H9 (cell line): Measurements from ENCODE around the gene SNAI3. TPM values are rescaled to one million over a fixed set of nuclear protein-coding genes. Genes with fewer than 3 reads are reported as not detected.
A peak's percentile ranks its signal among the peaks of the same experiment; 100 is the strongest.

Experiments used
- DNase-seq: peaks from one replicate; pipeline ENCODE4 v3.0.0-alpha.2; 2017
- H2AFZ ChIP-seq: one replicate; pipeline ENCODE4 v1.6.1; 2013; ENCODE audit warnings: mild to moderate bottlenecking, low read length, control low read depth, moderate library complexity
- H2AK5ac ChIP-seq: 2 replicates; pipeline ENCODE4 v1.6.1; 2013; ENCODE audit warnings: low read length, control low read depth, mixed read lengths; ENCODE audit not compliant: insufficient read length
- H2BK120ac ChIP-seq: one replicate; pipeline ENCODE4 v1.6.1; 2013; ENCODE audit warnings: low read depth, mild to moderate bottlenecking, low read length, control low read depth, inconsistent platforms; ENCODE audit not compliant: poor library complexity, severe bottlenecking
- H2BK12ac ChIP-seq: 2 replicates; pipeline ENCODE4 v1.6.1; 2013; ENCODE audit warnings: low read length, control low read depth, mixed read lengths, low read depth; ENCODE audit not compliant: insufficient read length
- H2BK15ac ChIP-seq: 2 replicates; pipeline ENCODE4 v1.6.1; 2013; ENCODE audit warnings: low read depth, low read length, control low read depth
- H2BK20ac ChIP-seq: one replicate; pipeline ENCODE4 v1.6.1; 2013; ENCODE audit warnings: low read depth, mild to moderate bottlenecking, low read length, control low read depth, inconsistent platforms; ENCODE audit not compliant: poor library complexity, severe bottlenecking
- H2BK5ac ChIP-seq: 2 replicates; pipeline ENCODE4 v1.6.1; 2013; ENCODE audit warnings: low read length, control low read depth, mixed read lengths; ENCODE audit not compliant: insufficient read length
- H3K14ac ChIP-seq: 2 replicates; pipeline ENCODE4 v1.6.1; 2013; ENCODE audit warnings: low read length, control low read depth; ENCODE audit not compliant: insufficient read depth
- H3K18ac ChIP-seq: 2 replicates; pipeline ENCODE4 v1.6.1; 2013; ENCODE audit warnings: low read depth, mild to moderate bottlenecking, mixed read lengths, low read length, control low read depth; ENCODE audit not compliant: insufficient read length
- H3K23ac ChIP-seq: 2 replicates; pipeline ENCODE4 v1.6.1; 2013; ENCODE audit warnings: low read length, control low read depth, mixed read lengths, low read depth; ENCODE audit not compliant: insufficient read length
- H3K23me2 ChIP-seq: 2 replicates; pipeline ENCODE4 v1.6.1; 2013; ENCODE audit warnings: low read depth, mild to moderate bottlenecking, mixed read lengths, low read length, control low read depth; ENCODE audit not compliant: insufficient read length, poor library complexity, severe bottlenecking
- H3K27ac ChIP-seq: 2 replicates; pipeline ENCODE4 v1.5.1; 2013; ENCODE audit warnings: low read length, control low read depth, mixed read lengths, low read depth; ENCODE audit not compliant: insufficient read length
- H3K27me3 ChIP-seq: 2 replicates; pipeline ENCODE4 v1.6.1; 2013; ENCODE audit warnings: low read length, control low read depth, inconsistent platforms; ENCODE audit not compliant: insufficient read depth
- H3K4ac ChIP-seq: 2 replicates; pipeline ENCODE4 v1.6.1; 2013; ENCODE audit warnings: low read depth, mild to moderate bottlenecking, control low read depth, inconsistent platforms, low read length, moderate library complexity
- H3K4me1 ChIP-seq: 2 replicates; pipeline ENCODE4 v1.6.1; 2013; ENCODE audit warnings: low read length, control low read depth, inconsistent platforms; ENCODE audit not compliant: insufficient read depth
- H3K4me2 ChIP-seq: 2 replicates; pipeline ENCODE4 v1.6.1; 2013; ENCODE audit warnings: low read length, control low read depth, mixed read lengths; ENCODE audit not compliant: insufficient read length, insufficient read depth
- H3K56ac ChIP-seq: 2 replicates; pipeline ENCODE4 v1.6.1; 2013; ENCODE audit warnings: low read depth, mild to moderate bottlenecking, mixed read lengths, low read length, control low read depth; ENCODE audit not compliant: insufficient read length
- H3K79me1 ChIP-seq: 2 replicates; pipeline ENCODE4 v1.6.1; 2013; ENCODE audit warnings: low read depth, mild to moderate bottlenecking, moderate library complexity, low read length, control low read depth, inconsistent platforms; ENCODE audit not compliant: insufficient read depth, poor library complexity, severe bottlenecking
- H3K79me2 ChIP-seq: 2 replicates; pipeline ENCODE4 v1.6.1; 2013; ENCODE audit warnings: low read length, control low read depth, inconsistent platforms; ENCODE audit not compliant: insufficient read depth
- H3K9ac ChIP-seq: 2 replicates; pipeline ENCODE4 v1.6.1; 2013; ENCODE audit warnings: low read length, control low read depth, mixed read lengths; ENCODE audit not compliant: insufficient read length; ENCODE audit errors: extremely low read depth
- H3K9me3 ChIP-seq: one replicate; pipeline ENCODE4 v1.6.1; 2013; ENCODE audit warnings: low read depth, low read length, inconsistent platforms; ENCODE audit not compliant: control insufficient read depth
- H3T11ph ChIP-seq: one replicate; pipeline ENCODE4 v1.6.1; 2013; ENCODE audit warnings: mild to moderate bottlenecking, low read length, control low read depth, inconsistent platforms
- H4K20me1 ChIP-seq: one replicate; pipeline ENCODE4 v1.6.1; 2013; ENCODE audit not compliant: control insufficient read depth, insufficient read length, insufficient read depth
- H4K5ac ChIP-seq: 2 replicates; pipeline ENCODE4 v1.6.1; 2013; ENCODE audit warnings: low read depth, mild to moderate bottlenecking, mixed read lengths, low read length, control low read depth; ENCODE audit not compliant: insufficient read length
- H4K8ac ChIP-seq: replicated peaks from 2 replicates; pipeline ENCODE4 v1.6.1; 2013; ENCODE audit warnings: low read length, control low read depth, mixed read lengths, low read depth; ENCODE audit not compliant: insufficient read length
- H4K91ac ChIP-seq: 2 replicates; pipeline ENCODE4 v1.6.1; 2013; ENCODE audit warnings: low read depth, mild to moderate bottlenecking, moderate library complexity, mixed read lengths, low read length, control low read depth; ENCODE audit not compliant: insufficient read length
- H3K27ac Mint-ChIP-seq, 3 experiments: 2 replicates in 2 of 3; 3 replicates in 1 of 3; pipeline ENCODE4 v1.8.0; 2020 to 2021; ENCODE audit warnings: mixed read lengths in 3 of 3, mild to moderate bottlenecking in 1 of 3, moderate library complexity in 1 of 3
- H3K27me3 Mint-ChIP-seq: 2 replicates; pipeline ENCODE4 v1.8.0; 2021; ENCODE audit warnings: low read depth, mild to moderate bottlenecking, moderate library complexity, mixed read lengths
- H3K36me3 Mint-ChIP-seq, 3 experiments: 2 replicates in 2 of 3; 3 replicates in 1 of 3; pipeline ENCODE4 v1.8.0; 2020 to 2021; ENCODE audit warnings: low read depth in 3 of 3, mixed read lengths in 3 of 3; ENCODE audit not compliant: insufficient read depth in 1 of 3
- H3K4me1 Mint-ChIP-seq, 2 experiments: 2 replicates each; pipeline ENCODE4 v1.8.0; 2020; ENCODE audit warnings: mixed read lengths in 2 of 2
- H3K4me3 Mint-ChIP-seq, 2 experiments: 2 replicates in 1 of 2; 3 replicates in 1 of 2; pipeline ENCODE4 v1.8.0; 2020 to 2021; ENCODE audit warnings: mild to moderate bottlenecking in 2 of 2, mixed read lengths in 2 of 2, moderate library complexity in 1 of 2
- H3K9me3 Mint-ChIP-seq, 2 experiments: 2 replicates in 1 of 2; 3 replicates in 1 of 2; pipeline ENCODE4 v1.8.0; 2020; ENCODE audit warnings: mild to moderate bottlenecking in 2 of 2, mixed read lengths in 2 of 2, moderate library complexity in 1 of 2
- WGBS: extraction: QIAGEN DNeasy Blood & Tissue Kit; methylation state at CpG from one replicate; pipeline ENCODE4 v1.1.7; 2013; ENCODE audit warnings: missing lambda C conversion rate, low lambda C conversion rate, mixed read lengths; ENCODE audit not compliant: insufficient read length; ENCODE audit errors: extremely low coverage; 5-methylcytosine and 5-hydroxymethylcytosine counted together
- total RNA-seq: library from RNA; stranded (reverse); gene quantifications from 2 replicates; pipeline ENCODE4 v1.2.1, GENCODE V29; 2021
- TF ChIP-seq, protein P1 (sequence below): fragments of 200-600 bp; sonication (generic); conservative IDR thresholded peaks from 3 replicates; pipeline ENCODE4 v1.8.0; 2021; ENCODE audit warnings: antibody characterized with exemption, mild to moderate bottlenecking

Gene SNAI3
- total RNA-seq, 1 experiment from 2014 or later: 3.2 TPM

DNA sequence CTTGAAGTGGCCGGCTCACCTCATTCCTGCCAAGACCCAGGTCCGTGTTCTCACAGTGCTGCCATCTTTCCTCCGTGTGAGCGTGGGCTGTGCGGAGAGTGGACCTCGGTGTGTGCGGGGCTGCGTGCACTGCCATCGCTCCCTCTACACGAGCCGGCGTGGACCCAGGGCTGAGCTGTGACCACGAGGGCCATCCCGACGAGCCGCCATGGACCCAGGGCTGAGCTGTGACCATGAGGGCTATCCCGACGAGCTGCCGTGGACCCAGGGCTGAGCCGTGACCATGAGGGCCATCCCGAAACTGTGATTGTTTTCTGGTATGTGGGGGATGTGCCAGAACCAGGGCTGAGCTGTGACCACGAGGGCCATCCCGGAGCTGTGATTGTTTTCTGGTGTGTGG is 14.5 kb downstream of the SNAI3 start:
- no peaks in the 10 kb centered on the region for H3K79me1 ChIP-seq
- no peak overlapping the region for H2AFZ ChIP-seq
- H3K4ac ChIP-seq: no peak overlapping the region
- H3K23me2 ChIP-seq: no peaks in the 10 kb centered on the region
- peaks cover 3% of the 10 kb centered on the region in 2 experiments; a peak in 2 of 5 replicates for H3K9me3 Mint-ChIP-seq
- WGBS: no CpG with 5 or more reads among the region's 23 CpGs
- no peak overlapping the region for H3K4me2 ChIP-seq
- no peak overlapping the region for H4K91ac ChIP-seq
- no peak overlapping the region for H3K56ac ChIP-seq
- no peak overlapping the region for H3T11ph ChIP-seq
- no peak overlapping the region for H3K27ac ChIP-seq
- no peaks in the 10 kb centered on the region for H3K27me3 ChIP-seq
- H2BK12ac ChIP-seq: no peak overlapping the region
- peaks cover 9 to 11% of the 10 kb centered on the region in 2 experiments for H3K4me1 Mint-ChIP-seq
- TF ChIP-seq, protein P1, sequence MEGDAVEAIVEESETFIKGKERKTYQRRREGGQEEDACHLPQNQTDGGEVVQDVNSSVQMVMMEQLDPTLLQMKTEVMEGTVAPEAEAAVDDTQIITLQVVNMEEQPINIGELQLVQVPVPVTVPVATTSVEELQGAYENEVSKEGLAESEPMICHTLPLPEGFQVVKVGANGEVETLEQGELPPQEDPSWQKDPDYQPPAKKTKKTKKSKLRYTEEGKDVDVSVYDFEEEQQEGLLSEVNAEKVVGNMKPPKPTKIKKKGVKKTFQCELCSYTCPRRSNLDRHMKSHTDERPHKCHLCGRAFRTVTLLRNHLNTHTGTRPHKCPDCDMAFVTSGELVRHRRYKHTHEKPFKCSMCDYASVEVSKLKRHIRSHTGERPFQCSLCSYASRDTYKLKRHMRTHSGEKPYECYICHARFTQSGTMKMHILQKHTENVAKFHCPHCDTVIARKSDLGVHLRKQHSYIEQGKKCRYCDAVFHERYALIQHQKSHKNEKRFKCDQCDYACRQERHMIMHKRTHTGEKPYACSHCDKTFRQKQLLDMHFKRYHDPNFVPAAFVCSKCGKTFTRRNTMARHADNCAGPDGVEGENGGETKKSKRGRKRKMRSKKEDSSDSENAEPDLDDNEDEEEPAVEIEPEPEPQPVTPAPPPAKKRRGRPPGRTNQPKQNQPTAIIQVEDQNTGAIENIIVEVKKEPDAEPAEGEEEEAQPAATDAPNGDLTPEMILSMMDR: no peak
- no peaks in the 10 kb centered on the region for H3K4me1 ChIP-seq
- H3K4me3 Mint-ChIP-seq: no peak overlapping the region
- H3K9me3 ChIP-seq: no peaks in the 10 kb centered on the region
- peaks cover 9 to 24% (median 10%) of the 10 kb centered on the region in 3 experiments for H3K36me3 Mint-ChIP-seq
- H2BK5ac ChIP-seq: no peak overlapping the region
- H3K79me2 ChIP-seq: no peaks in the 10 kb centered on the region
- no peak overlapping the region for H3K23ac ChIP-seq
- H2AK5ac ChIP-seq: no peak overlapping the region
- H2BK120ac ChIP-seq: no peak overlapping the region
- no peaks in the 10 kb centered on the region for H4K20me1 ChIP-seq
- H3K18ac ChIP-seq: no peak overlapping the region
- H3K27me3 Mint-ChIP-seq: no peaks in the 10 kb centered on the region; the same call in 1 of the 2 replicates
- no peak overlapping the region for H2BK15ac ChIP-seq
- no peak overlapping the region; the same call in 1 of the 2 replicates for H3K14ac ChIP-seq
- H2BK20ac ChIP-seq: no peak overlapping the region
- no peak overlapping the region for H3K9ac ChIP-seq
- peak overlapping the region in 1 of 3 experiments; percentile 74; a peak in 1 of 7 replicates for H3K27ac Mint-ChIP-seq
- no peak for DNase-seq
- H4K5ac ChIP-seq: peak overlapping the region; percentile 43
- H4K8ac ChIP-seq: no peak overlapping the region
